Stimulated activated CD4-positive, alpha-beta T cell treated with anti-CD3 and anti-CD28 coated beads, Interleukin-4, amount 100 ng/mL, for 48 hours (primary cell): Measurements from ENCODE around the gene PKHD1.

Source experiments
- DNase-seq, 2 donors: peaks; one replicate each; pipeline ENCODE4 v3.0.0-alpha.2; 2020; ENCODE audit warnings: low read depth in 2 of 2

Gene PKHD1

DNA sequence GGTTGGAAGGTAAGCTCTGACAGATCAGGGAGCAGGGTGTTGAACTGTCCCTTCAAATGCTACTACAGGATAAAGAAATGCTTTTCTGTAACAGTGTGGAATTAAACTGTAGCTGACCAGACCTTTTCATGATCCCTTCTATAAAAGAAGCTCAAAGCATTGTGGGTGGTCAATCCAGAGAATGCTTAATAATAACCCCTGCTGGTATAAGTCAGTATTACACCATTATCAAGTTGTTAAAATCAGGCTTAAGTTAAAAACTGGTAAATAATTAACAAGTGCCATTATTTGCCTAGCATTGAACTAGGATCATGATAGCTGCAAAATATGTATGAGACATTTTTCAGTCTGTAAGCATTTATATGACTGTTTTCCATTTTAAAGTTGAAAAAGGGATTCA, 468.9 kb downstream of the PKHD1 start:
- DNase-seq: no peak

DNA sequence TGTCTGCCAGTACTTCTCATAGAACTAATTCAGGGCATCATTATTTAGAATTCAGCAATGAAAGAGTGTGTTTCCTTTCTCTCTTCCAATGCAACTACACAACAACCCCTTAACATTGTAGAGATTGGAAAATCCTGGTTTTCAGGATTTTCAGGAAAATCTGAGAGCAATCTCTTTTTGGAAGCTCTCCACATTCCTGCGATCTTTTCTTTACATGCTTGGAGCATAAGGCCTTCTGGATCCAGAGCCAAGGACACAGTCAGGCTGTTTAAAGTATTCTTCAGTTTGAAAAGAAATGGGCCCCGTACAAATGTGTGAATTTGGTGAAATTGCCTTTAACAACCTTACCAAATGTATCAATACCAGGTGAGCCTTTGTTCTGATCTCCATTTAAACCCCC, 469.7 kb downstream of the PKHD1 start:
- DNase-seq: no peak

DNA sequence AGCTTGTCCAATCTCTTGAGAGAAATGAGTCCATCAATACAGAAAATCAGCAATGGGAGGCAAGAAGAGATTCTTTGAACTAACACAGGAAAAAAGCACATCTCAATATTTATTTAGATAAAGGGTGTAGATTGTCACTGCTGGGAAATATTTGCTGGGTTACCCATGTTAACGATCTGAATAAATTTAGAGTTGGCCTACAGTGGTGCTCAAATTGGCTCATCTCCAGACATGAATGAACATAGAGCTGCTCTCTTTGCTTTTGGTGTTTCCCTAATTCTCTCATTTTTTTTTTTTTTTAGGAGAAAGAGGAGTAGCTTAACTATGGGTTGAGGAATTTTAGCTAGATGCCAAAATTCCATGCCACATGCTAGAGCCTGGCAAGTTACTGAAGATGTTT, 471.2 kb downstream of the PKHD1 start:
- no peak for DNase-seq

DNA sequence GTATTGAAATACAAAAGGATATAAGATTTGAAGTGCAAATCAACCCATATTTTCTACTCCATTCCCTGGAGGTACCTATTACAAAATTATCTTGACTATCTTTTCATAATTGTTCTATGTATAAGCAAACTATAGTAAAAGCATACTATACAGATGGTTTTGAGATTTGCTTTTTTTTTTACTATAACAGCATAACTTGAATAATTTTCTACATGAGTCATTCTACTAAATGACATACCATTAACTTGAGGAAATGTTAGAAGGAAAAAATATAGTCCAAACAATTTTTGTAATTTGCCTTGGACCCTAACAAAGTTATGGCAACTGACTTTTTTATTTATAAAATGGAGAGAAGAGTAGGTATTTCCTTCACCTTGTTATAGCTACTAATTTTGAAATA, 472.7 kb downstream of the PKHD1 start:
- DNase-seq: no peak

DNA sequence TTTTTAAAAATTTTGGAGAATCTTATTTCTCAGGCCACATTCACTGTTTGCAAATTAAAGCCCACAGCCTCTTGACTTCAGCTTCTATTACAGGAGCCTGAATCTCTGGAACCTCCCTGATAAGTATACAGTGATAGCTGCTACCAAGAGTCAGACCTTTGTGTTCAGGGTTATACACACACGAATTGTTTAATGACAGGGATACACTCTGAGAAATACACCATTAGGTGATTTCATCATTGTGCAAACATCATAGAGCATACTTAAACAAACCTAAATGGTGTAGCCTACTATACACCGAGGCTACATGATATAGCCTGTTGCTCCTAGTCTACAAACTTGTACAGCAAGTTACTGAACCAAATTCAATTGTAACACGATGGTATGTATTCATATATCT, 473.9 kb downstream of the PKHD1 start:
- no peak for DNase-seq

DNA sequence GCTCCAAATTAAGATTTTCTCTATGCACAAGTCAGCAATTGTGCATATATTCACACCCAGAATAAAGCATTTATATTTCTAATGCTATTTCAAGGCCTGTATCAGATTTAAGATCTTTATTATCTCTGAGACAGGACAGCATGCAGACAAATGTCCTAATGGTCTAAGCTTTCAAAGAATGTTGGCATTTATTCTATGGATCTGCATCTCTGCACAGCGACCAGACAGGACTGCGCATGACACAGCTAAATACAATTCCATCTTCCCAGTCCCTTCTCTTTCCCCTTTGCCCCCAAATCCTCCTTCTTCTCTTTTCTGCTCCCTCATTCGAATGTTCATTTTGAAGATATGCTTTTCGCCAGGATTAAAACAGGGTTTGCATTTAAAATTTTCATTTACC, 478.5 kb downstream of the PKHD1 start:
- DNase-seq: no peak

DNA sequence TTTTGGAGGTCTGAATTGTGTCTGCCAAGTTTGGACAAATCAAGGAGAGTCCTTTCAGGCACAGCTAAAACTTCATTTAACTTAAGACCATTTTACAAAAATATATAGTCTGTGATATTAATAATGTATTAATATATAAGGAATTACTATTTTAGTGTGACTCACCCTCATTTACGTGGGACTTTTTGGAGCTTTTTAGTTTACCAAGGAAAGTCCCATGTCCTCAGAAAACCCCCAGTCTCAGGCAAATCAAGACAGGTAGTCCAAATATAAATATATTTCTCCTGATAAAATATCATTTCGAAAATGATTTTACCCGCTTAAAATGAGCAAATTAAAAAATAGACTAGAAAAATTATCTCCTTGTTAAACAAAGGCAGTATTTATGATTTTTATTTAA, 479.0 kb downstream of the PKHD1 start:
- no peak for DNase-seq

DNA sequence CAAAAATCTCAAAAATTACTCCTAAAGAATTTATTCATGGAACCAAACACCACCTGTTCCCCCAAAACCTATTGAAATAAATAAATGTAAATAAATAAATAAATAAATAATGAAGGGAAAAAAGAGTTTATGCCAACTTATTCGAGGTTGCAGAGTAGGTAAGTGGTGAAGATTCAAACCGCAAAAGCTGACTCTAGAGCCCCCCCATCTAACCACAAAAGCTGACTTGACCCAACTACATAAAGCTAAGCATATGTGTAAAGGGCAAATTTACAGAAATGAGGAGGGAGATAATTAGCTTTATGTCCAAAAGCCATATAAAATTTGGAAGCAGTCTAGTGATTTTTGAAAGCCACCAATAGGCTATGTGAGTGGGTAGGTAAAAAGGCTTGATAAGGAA, 486.9 kb downstream of the PKHD1 start:
- no peak for DNase-seq

DNA sequence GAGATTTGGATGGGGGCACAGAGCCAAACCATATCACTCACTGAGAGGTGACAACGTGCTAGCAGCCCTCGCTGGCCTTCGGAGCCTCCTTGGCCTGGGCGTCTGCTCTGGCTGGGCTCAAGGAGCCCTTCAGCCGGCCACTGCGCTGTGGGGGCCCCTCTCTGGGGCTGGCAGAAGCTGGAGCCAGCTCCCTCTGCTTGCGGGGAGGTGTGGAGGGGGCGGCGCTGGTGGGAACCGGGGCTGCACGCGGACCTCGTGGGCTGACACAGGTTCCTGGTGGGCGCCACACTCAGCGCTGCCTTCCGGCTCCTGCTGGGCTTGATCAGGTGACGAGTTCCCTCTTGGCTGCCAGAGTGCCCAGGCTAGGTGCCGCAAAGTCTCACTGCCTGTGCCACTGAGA, 489.2 kb downstream of the PKHD1 start:
- no peak for DNase-seq

DNA sequence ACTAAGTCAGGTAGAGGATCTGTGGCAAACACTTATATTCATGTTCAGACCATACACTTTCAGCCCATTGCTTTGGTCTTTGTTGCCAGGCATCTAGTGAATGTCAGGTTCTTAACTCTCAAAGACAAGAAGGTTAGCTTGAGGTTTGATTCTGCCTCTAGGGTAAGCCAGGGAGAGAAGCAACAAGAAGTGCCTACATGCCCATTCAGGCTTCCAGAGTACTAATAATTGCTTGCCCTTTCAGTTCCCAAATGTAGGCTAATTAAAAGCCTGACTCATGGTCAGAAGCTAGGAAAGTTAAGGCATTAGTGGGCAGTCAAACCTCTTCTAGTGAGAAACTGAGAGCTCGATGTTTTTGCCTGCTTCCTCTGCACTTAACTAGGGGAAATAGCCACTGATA, 492.4 kb downstream of the PKHD1 start:
- no peak for DNase-seq

DNA sequence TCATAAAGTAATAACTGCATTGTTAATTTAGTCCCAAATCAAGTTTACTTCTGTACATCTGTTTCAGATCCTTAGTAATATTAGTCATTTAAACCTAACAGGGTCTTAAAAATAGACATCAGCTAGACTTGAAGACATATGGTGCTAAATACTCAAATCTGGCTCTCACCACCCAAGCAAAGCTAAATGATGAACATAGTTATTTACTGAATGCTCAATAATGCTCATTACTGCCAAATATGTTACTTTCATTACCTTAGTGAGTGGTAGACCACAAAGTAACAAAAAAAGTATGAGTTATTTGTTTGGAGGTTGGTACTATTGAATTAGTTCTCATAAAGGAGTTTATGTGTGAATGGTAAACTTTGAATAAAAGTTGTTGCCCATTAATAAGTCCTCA, 502.1 kb downstream of the PKHD1 start:
- DNase-seq: no peak

DNA sequence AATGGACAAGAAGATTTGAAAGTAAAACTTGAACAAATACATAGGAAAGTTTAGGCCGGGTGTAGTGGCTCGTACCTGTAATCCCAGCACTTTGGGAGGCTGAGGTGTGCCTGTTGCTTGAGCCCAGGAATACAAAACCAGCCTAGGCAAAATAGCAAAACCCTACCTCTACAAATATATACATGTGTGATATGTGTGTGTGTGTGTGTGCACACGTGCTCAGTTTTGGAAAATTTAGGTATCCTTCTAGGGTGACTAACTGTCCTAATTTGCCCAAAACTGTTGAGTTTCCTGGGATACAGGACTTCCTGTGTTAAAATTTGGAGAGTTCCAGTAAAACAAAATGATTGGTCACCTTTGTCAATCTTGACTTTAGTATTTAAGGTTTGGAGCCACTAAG, 503.2 kb downstream of the PKHD1 start:
- no peak for DNase-seq

DNA sequence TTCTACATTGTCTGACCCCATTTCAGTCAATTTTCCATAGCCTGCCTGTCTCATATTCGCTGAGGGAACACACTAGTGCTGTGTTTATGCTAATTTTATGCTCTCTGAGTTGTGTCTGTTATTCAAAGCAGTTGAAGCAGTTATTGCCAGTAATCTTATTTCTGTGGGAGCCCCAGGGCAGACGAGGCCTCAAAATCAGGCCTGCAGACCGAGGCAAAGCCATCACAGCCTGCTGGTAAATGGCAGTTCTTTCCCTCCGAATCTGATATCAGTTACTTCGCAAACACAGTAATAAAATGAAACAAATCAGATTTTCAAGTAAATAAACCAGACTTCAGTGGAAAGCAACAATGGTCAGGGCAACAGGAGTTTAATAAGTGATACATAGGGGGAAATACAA, 508.4 kb downstream of the PKHD1 start:
- no peak for DNase-seq

DNA sequence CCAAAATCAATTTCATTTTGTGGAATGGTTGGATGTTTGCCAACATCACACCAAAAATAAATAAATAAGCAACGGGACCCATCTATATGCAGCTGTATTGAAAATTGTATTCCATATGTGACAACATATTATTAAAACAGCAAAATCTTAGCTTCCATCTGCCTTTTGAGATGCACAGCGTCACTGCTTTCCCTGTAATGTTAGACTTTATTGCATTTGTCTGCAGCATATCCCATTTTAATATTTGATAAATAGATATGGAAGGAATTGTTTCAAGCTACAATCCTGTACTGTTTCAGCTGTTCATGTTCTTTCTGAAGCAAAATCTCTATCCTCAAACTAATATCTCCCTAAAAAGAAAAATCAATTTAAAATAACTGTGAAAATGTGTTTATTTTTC, 509.1 kb downstream of the PKHD1 start:
- DNase-seq: no peak

DNA sequence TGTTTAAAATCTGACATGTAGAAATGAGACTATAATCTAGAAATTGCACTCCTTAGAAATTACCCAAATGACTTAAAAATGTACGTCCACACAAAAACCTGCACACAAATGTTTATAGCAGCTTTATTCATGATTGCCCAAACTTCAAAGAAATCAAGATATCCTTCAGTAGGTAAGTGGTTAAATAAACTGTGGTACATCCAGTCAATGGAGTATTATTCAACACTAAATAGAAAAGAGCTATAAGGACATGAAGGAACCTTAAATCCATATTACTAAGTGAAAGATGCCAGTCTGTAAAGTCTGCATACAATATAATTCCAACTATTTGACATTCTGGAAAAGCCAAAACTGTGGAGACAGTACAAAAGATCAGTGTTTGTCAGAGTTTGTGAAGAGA, 513.4 kb downstream of the PKHD1 start:
- DNase-seq: no peak

DNA sequence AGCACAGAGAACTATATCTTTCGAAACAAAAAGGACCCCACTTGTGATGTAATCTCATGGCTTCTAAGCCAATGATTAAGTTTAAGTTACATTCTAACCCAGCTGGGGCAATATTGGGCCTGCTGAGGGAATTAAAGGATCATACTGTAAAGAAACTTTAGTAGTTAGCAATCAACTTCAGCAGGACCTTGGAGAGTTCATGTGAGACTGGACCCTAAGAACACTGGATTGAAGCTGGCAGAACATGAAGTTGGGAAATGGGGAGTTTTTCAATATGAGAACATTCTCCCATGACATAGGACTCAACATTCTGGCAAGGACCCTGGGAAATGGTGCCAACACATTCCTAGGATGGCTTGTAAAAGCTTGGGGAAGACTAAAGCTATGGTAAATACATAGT, 516.2 kb downstream of the PKHD1 start:
- DNase-seq: no peak

DNA sequence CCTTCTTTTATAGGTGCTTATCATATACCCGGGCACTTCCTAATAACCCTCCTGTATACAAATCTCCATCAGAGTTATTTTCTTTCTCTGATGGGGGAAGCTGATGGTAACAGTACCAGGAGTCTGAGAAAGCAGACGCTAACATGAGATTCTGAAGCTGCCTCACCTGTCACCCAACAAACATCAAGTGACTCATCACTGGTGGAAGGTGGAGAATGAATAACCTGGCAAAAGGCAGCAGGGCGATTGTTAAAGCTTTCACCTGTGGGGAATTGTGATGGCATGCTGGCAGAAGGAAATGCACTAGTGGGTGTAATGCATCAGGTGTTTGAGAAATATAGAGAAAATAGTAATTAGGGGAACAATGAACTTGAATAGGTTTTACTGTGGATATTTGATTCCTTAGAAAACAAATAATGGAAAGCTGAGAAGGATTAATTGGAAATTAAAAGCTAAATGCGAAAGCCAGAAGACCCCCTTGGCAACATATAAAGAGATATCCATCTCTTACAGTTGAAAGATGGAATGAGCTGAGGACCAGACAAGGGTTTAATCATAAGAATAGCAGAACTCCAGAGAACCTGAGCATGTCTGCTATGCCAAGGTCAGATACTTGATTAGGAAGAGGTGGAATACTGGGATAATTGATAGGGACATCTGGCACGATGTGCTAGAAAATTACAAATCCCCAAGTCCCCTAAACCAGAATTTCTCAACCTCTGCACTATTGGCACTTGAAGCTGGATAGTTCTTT, 517.1 kb downstream of the PKHD1 start:
- no peak for DNase-seq

DNA sequence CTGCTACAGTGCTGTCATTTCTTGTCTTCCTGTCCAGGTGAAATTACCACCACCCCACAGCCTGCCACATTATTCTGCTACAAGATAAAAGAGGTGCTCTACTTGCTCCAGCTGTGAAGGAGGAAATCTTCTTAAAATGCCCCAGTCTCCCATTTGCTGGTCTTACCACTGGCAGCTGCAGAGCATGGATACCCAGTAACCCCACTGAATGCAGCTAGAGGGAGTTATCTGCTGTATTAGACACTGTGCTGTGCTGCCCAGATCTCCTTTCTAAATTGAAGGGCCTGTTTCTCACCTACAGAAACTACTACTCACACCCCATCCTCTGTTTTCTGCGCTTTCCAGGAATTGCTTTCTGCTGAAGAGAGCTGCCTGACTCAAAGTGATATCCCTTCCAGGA, 517.8 kb downstream of the PKHD1 start:
- no peak for DNase-seq

DNA sequence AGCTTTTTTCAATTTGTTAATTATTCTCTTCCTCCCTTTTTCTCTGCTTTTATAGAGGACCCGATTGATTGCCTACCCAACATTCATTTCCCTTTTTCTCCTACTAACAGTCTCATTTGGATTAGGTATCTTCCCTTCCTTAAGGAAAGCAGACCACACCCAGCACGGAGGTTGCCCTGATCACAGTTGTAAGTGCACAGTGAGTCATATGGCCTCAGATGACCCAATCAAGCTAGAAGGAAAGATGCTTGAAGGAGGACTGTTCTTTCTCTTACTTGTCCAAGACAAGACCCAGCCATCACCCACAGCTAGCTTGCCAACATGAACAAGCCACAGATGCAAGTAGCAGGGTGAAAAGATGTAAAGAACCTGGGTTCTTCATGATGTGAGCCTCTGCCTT, 518.6 kb downstream of the PKHD1 start:
- no peak for DNase-seq

DNA sequence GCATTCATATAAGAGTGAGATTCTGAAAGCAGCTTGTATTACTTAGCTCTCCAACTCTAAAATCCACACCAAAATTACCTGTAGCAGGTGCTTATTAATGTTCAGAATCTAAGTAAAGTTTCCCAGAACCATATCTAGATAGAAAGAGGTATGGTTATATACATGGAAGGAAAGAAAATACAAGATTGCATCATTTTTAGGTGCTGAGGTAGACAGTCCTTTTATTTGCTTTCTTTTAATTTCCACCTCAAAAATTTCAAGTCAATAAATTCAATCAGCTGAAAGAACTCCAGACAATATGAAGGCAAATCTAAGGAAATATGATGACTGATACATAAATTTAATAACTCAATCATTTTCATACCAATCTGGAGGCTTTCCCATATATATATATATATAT, 521.9 kb downstream of the PKHD1 start:
- no peak for DNase-seq
